Measurements from ENCODE around the gene JMJD8. TPM values are rescaled to one million over a fixed set of nuclear protein-coding genes. Genes with fewer than 3 reads are reported as not detected.

Gene JMJD8
- total and polyA plus RNA-seq, 4 donors: 21.2 to 52.6 (median 33.4) TPM

DNA sequence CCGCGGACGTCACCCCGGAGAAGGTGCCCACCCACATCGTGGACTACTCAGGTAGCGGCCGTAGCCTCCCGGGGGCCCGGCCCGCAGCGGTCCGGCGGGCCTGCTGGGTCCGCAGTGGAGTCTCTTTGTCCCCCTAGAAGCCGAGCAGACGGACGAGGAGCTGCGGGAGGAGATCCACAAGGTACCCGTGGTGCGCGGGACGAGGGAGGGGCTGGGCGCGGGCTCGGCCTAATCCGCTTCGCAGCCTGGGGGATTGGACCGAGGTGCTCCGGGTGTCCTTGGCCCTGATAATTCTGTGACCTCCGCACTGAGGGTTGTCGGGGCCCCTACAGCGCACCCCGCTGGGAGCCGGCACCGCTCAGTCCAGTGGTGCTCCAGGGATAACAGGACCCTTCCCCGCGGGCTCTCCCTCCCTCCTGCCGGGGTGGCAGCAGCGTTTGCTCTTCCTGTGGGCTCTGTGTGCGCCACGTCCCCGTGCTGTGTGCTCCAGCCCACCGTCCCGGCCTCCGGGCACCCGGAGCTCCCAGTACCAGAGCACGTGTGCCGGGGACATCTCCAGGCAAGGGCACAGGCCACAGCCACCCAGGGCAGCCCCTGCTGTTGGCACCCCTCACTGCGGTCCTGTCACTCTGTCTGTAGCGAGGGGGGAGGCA is 15.5 kb downstream of the JMJD8 start:
- peak overlapping the region in 1 of 2 donors; percentile 51 for H3K27ac ChIP-seq (ENCODE audit: low read depth in 1 of 2, low read length in 2 of 2)
- no peak for TF ChIP-seq RAD21 (IDR thresholded peaks at IDR 0.05)
- no peak for TF ChIP-seq GABPA (IDR thresholded peaks at IDR 0.05 in 1 of 2, conservative IDR thresholded peaks at IDR 0.05 in 1 of 2)
- TF ChIP-seq RXRA (IDR thresholded peaks at IDR 0.05): no peak
- no peak for TF ChIP-seq FOXA2 (IDR thresholded peaks at IDR 0.05)
- TF ChIP-seq REST (IDR thresholded peaks at IDR 0.05): no peak
- TF ChIP-seq HNF4A (conservative IDR thresholded peaks at IDR 0.05): no peak
- TF ChIP-seq TAF1 (conservative IDR thresholded peaks at IDR 0.05): no peak
- TF ChIP-seq NR2F2 (IDR thresholded peaks at IDR 0.05): no peak
- TF ChIP-seq, protein P1, sequence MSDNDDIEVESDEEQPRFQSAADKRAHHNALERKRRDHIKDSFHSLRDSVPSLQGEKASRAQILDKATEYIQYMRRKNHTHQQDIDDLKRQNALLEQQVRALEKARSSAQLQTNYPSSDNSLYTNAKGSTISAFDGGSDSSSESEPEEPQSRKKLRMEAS (IDR thresholded peaks at IDR 0.05): no peak
- no peak for TF ChIP-seq JUND (IDR thresholded peaks at IDR 0.05)
- no peak for TF ChIP-seq EGR1 (IDR thresholded peaks at IDR 0.05; ENCODE audit: low read depth in 2 of 2)
- no peak for TF ChIP-seq SP1 (IDR thresholded peaks at IDR 0.05)
- TF ChIP-seq YY1 (IDR thresholded peaks at IDR 0.05): no peak
- TF ChIP-seq FOXA1 (IDR thresholded peaks at IDR 0.05): no peak
- TF ChIP-seq HNF4G (IDR thresholded peaks at IDR 0.05): no peak
- TF ChIP-seq, protein P2, sequence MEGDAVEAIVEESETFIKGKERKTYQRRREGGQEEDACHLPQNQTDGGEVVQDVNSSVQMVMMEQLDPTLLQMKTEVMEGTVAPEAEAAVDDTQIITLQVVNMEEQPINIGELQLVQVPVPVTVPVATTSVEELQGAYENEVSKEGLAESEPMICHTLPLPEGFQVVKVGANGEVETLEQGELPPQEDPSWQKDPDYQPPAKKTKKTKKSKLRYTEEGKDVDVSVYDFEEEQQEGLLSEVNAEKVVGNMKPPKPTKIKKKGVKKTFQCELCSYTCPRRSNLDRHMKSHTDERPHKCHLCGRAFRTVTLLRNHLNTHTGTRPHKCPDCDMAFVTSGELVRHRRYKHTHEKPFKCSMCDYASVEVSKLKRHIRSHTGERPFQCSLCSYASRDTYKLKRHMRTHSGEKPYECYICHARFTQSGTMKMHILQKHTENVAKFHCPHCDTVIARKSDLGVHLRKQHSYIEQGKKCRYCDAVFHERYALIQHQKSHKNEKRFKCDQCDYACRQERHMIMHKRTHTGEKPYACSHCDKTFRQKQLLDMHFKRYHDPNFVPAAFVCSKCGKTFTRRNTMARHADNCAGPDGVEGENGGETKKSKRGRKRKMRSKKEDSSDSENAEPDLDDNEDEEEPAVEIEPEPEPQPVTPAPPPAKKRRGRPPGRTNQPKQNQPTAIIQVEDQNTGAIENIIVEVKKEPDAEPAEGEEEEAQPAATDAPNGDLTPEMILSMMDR (IDR thresholded peaks at IDR 0.05; ENCODE audit: low read depth, low read length, missing input control): no peak
- no peak for TF ChIP-seq ZBTB33 (IDR thresholded peaks at IDR 0.05)
- TF ChIP-seq, protein P3, sequence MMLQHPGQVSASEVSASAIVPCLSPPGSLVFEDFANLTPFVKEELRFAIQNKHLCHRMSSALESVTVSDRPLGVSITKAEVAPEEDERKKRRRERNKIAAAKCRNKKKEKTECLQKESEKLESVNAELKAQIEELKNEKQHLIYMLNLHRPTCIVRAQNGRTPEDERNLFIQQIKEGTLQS (IDR thresholded peaks at IDR 0.05): no peak
- peak overlapping the region; percentile 58 to 93 (median 80) for H3K4me3 ChIP-seq (ENCODE audit: low read depth in 1 of 3, low read length in 3 of 3)
- H3K36me3 ChIP-seq (ENCODE audit: control insufficient read depth in 4 of 4, insufficient read depth in 3 of 4, low read depth in 1 of 4, low read length in 3 of 4): peaks cover 5 to 35% (median 18%) of the 10 kb centered on the region in 4 donors
- H3K9ac ChIP-seq (ENCODE audit: low read depth in 1 of 2, low read length in 2 of 2): peak overlapping the region; percentile 50 to 51
- 11% methylated on average over 50 of the region's 50 CpGs for WGBS
- DNase-seq (ENCODE audit: low spot score): no peak
- H3K4me1 ChIP-seq (ENCODE audit: control insufficient read depth in 4 of 4, insufficient read depth in 4 of 4, low read length in 3 of 4): peaks cover 7 to 19% (median 15%) of the 10 kb centered on the region in 4 donors
- no peaks in the 10 kb centered on the region for H3K9me3 ChIP-seq (ENCODE audit: control insufficient read depth in 4 of 4, low read length in 3 of 4)
- H3K27me3 ChIP-seq (ENCODE audit: control insufficient read depth in 4 of 4, insufficient read depth in 4 of 4, low read length in 3 of 4): no peaks in the 10 kb centered on the region
